ENCODE data around the gene RBBP8NL.

Gene RBBP8NL

GRCh38 chr20:62415354-62416111 lies 11.8 kb downstream of the RBBP8NL start:
- H3K27me3 ChIP-seq (ENCODE audit: control insufficient read depth, insufficient read depth, low read length): no peaks in the 10 kb centered on the region
- H3K4me3 ChIP-seq (ENCODE audit: low read depth, low read length): no peak overlapping the region
- H3K9me3 ChIP-seq (ENCODE audit: control insufficient read depth, insufficient read depth, low read length): no peaks in the 10 kb centered on the region
- no peaks in the 10 kb centered on the region for H3K4me1 ChIP-seq (ENCODE audit: control insufficient read depth, insufficient read depth, low read length)
- no peak overlapping the region for H3K9ac ChIP-seq (ENCODE audit: low read depth, low read length)
- no peaks in the 10 kb centered on the region for H3K36me3 ChIP-seq (ENCODE audit: control insufficient read depth, insufficient read depth, low read length)

- H3K4me1 ChIP-seq (ENCODE audit: control insufficient read depth, insufficient read depth, low read length): no peaks in the 10 kb centered on the region
- no peaks in the 10 kb centered on the region for H3K9me3 ChIP-seq (ENCODE audit: control insufficient read depth, insufficient read depth, low read length)
- no peaks in the 10 kb centered on the region for H3K36me3 ChIP-seq (ENCODE audit: control insufficient read depth, insufficient read depth, low read length)
- H3K9ac ChIP-seq (ENCODE audit: low read depth, low read length): no peak overlapping the region
- no peak overlapping the region for H3K4me3 ChIP-seq (ENCODE audit: low read depth, low read length)
- no peaks in the 10 kb centered on the region for H3K27me3 ChIP-seq (ENCODE audit: control insufficient read depth, insufficient read depth, low read length)
Observed at GRCh38 chr20:62413896-62414481, 13.3 kb downstream of the RBBP8NL start.

- Histone ChIP-seq H3K4me1 (ENCODE audit: control insufficient read depth, insufficient read depth, low read length) (no peaks in the 10 kb centered on the region), H3K4me3 (ENCODE audit: low read depth, low read length) (no peak overlapping the region), H3K9me3 (ENCODE audit: control insufficient read depth, insufficient read depth, low read length) (no peaks in the 10 kb centered on the region), H3K27me3 (ENCODE audit: control insufficient read depth, insufficient read depth, low read length) (no peaks in the 10 kb centered on the region), H3K36me3 (ENCODE audit: control insufficient read depth, insufficient read depth, low read length) (no peaks in the 10 kb centered on the region), H3K9ac (ENCODE audit: low read depth, low read length) (no peak overlapping the region)
Observed at GRCh38 chr20:62413025-62413570, 14.2 kb downstream of the RBBP8NL start.

GRCh38 chr20:62412194-62413024 lies 14.9 kb downstream of the RBBP8NL start:
- Histone ChIP-seq H3K36me3 (ENCODE audit: control insufficient read depth, insufficient read depth, low read length) (no peaks in the 10 kb centered on the region), H3K4me3 (ENCODE audit: low read depth, low read length) (no peak overlapping the region), H3K9ac (ENCODE audit: low read depth, low read length) (no peak overlapping the region), H3K4me1 (ENCODE audit: control insufficient read depth, insufficient read depth, low read length) (no peaks in the 10 kb centered on the region), H3K9me3 (ENCODE audit: control insufficient read depth, insufficient read depth, low read length) (no peaks in the 10 kb centered on the region), H3K27me3 (ENCODE audit: control insufficient read depth, insufficient read depth, low read length) (no peaks in the 10 kb centered on the region)

GRCh38 chr20:62411479-62412193 lies 15.7 kb downstream of the RBBP8NL start:
- H3K4me1 ChIP-seq (ENCODE audit: control insufficient read depth, insufficient read depth, low read length): no peaks in the 10 kb centered on the region
- H3K36me3 ChIP-seq (ENCODE audit: control insufficient read depth, insufficient read depth, low read length): no peaks in the 10 kb centered on the region
- H3K4me3 ChIP-seq (ENCODE audit: low read depth, low read length): no peak overlapping the region
- H3K9ac ChIP-seq (ENCODE audit: low read depth, low read length): no peak overlapping the region
- no peaks in the 10 kb centered on the region for H3K9me3 ChIP-seq (ENCODE audit: control insufficient read depth, insufficient read depth, low read length)
- no peaks in the 10 kb centered on the region for H3K27me3 ChIP-seq (ENCODE audit: control insufficient read depth, insufficient read depth, low read length)

GRCh38 chr20:62410746-62411478 lies 16.4 kb downstream of the RBBP8NL start:
- H3K9me3 ChIP-seq (ENCODE audit: control insufficient read depth, insufficient read depth, low read length): no peaks in the 10 kb centered on the region
- H3K4me3 ChIP-seq (ENCODE audit: low read depth, low read length): no peak overlapping the region
- H3K27me3 ChIP-seq (ENCODE audit: control insufficient read depth, insufficient read depth, low read length): no peaks in the 10 kb centered on the region
- no peak overlapping the region for H3K9ac ChIP-seq (ENCODE audit: low read depth, low read length)
- H3K36me3 ChIP-seq (ENCODE audit: control insufficient read depth, insufficient read depth, low read length): no peaks in the 10 kb centered on the region
- H3K4me1 ChIP-seq (ENCODE audit: control insufficient read depth, insufficient read depth, low read length): no peaks in the 10 kb centered on the region

GRCh38 chr20:62409931-62410745 lies 17.2 kb downstream of the RBBP8NL start:
- no peak overlapping the region for H3K9ac ChIP-seq (ENCODE audit: low read depth, low read length)

GRCh38 chr20:62409086-62409853 lies 18.1 kb downstream of the RBBP8NL start:
- Histone ChIP-seq H3K36me3 (ENCODE audit: control insufficient read depth, insufficient read depth, low read length) (no peaks in the 10 kb centered on the region), H3K9ac (ENCODE audit: low read depth, low read length) (no peak overlapping the region), H3K9me3 (ENCODE audit: control insufficient read depth, insufficient read depth, low read length) (no peaks in the 10 kb centered on the region), H3K4me1 (ENCODE audit: control insufficient read depth, insufficient read depth, low read length) (no peaks in the 10 kb centered on the region), H3K4me3 (ENCODE audit: low read depth, low read length) (no peak overlapping the region), H3K27me3 (ENCODE audit: control insufficient read depth, insufficient read depth, low read length) (no peaks in the 10 kb centered on the region)

More at GRCh38 chr20:62409931-62410745, 17.2 kb downstream of the RBBP8NL start:
- no peaks in the 10 kb centered on the region for H3K9me3 ChIP-seq (ENCODE audit: control insufficient read depth, insufficient read depth, low read length)
- no peaks in the 10 kb centered on the region for H3K4me1 ChIP-seq (ENCODE audit: control insufficient read depth, insufficient read depth, low read length)
- no peaks in the 10 kb centered on the region for H3K36me3 ChIP-seq (ENCODE audit: control insufficient read depth, insufficient read depth, low read length)
- H3K4me3 ChIP-seq (ENCODE audit: low read depth, low read length): no peak overlapping the region
- H3K27me3 ChIP-seq (ENCODE audit: control insufficient read depth, insufficient read depth, low read length): no peaks in the 10 kb centered on the region

- Histone ChIP-seq H3K9me3 (ENCODE audit: control insufficient read depth, insufficient read depth, low read length) (no peaks in the 10 kb centered on the region), H3K36me3 (ENCODE audit: control insufficient read depth, insufficient read depth, low read length) (no peaks in the 10 kb centered on the region), H3K9ac (ENCODE audit: low read depth, low read length) (no peak overlapping the region), H3K4me1 (ENCODE audit: control insufficient read depth, insufficient read depth, low read length) (no peaks in the 10 kb centered on the region), H3K4me3 (ENCODE audit: low read depth, low read length) (no peak overlapping the region), H3K27me3 (ENCODE audit: control insufficient read depth, insufficient read depth, low read length) (no peaks in the 10 kb centered on the region)
Observed at GRCh38 chr20:62408640-62409039, 18.7 kb downstream of the RBBP8NL start.

- Histone ChIP-seq H3K36me3 (ENCODE audit: control insufficient read depth, insufficient read depth, low read length) (no peaks in the 10 kb centered on the region), H3K4me1 (ENCODE audit: control insufficient read depth, insufficient read depth, low read length) (no peaks in the 10 kb centered on the region), H3K9me3 (ENCODE audit: control insufficient read depth, insufficient read depth, low read length) (no peaks in the 10 kb centered on the region), H3K27me3 (ENCODE audit: control insufficient read depth, insufficient read depth, low read length) (no peaks in the 10 kb centered on the region), H3K9ac (ENCODE audit: low read depth, low read length) (no peak overlapping the region), H3K4me3 (ENCODE audit: low read depth, low read length) (no peak overlapping the region)
Observed at GRCh38 chr20:62408055-62408454, 19.3 kb downstream of the RBBP8NL start.
